HCT116 (cell line): ENCODE results near the gene SUN5. TPM values are rescaled to one million over a fixed set of nuclear protein-coding genes. Genes with fewer than 3 reads are reported as not detected.

Experiments used
- ATAC-seq: fragments of 200-7000 bp; cut with Tn5 transposase; 2 replicates; pipeline ENCODE4 v1.9.1; 2020; ENCODE audit warnings: mild to moderate bottlenecking, moderate library complexity
- BruUV-seq: library from RNA; stranded (reverse); fragments of 400-500 nt; replicated peaks from 2 replicates; lab custom pipeline; 2021; lab: Mats Ljungman, UMichigan
- CTCF ChIA-PET: fragments of 300-600 bp; sonication (Branson Sonifier 250); formaldehyde crosslinking; loops from one replicate; lab custom pipeline; 2021; ENCODE audit warnings: antibody characterized with exemption; lab: Charles Lee
- POLR2A ChIA-PET: fragments of 300-600, 350-600 bp; sonication (Branson Sonifier 250); formaldehyde crosslinking; loops from one replicate; lab custom pipeline; 2021; ENCODE audit warnings: antibody characterized with exemption; lab: Charles Lee
- RAD21 ChIA-PET, 2 experiments: fragments of 300-600 bp; sonication (Branson Sonifier 250); formaldehyde crosslinking; loops; one replicate each; lab custom pipeline; 2023; ENCODE audit warnings: low total read pairs in 2 of 2; ENCODE audit not compliant: uncharacterized antibody in 2 of 2, unreplicated experiment in 2 of 2, low non-redundant PET in 1 of 2; lab: Charles Lee
- DNase-seq: peaks from one replicate; pipeline ENCODE4 v3.0.0-alpha.2; 2010; ENCODE audit warnings: low read depth, low spot score
- H2AFZ ChIP-seq: fragments of 200-600 bp; shearing (Covaris generic), sonication (generic); 2 replicates; pipeline ENCODE4 v1.6.1; 2017; ENCODE audit warnings: low read depth, mixed run types, mixed read lengths, antibody characterized with exemption, low read length; ENCODE audit not compliant: poor library complexity, severe bottlenecking
- H3K27ac ChIP-seq: 2 replicates; pipeline ENCODE4 v1.5.1; 2012; ENCODE audit warnings: low read depth, low read length
- H3K27me3 ChIP-seq: fragments of 200-600 bp; sonication (generic); 2 replicates; pipeline ENCODE4 v1.6.1; 2016; ENCODE audit warnings: mixed run types, low read length, mixed read lengths; ENCODE audit not compliant: insufficient read depth
- H3K36me3 ChIP-seq, 2 experiments: fragments of 200-500 bp in 1 of 2; fragments of 200-600 bp in 1 of 2; sonication (Bioruptor generic) in 1 of 2; sonication (generic) in 1 of 2; 2 replicates each; pipeline versions ENCODE4 v1.5.1 to v1.6.1; 2014 to 2016; ENCODE audit warnings: low read length in 2 of 2, inconsistent platforms in 1 of 2, mixed read lengths in 1 of 2, mixed run types in 1 of 2; ENCODE audit not compliant: insufficient read depth in 2 of 2, control insufficient read depth in 1 of 2
- H3K4me1 ChIP-seq, 2 experiments: fragments of 200-600 bp in 1 of 2; sonication (generic) in 1 of 2; 2 replicates each; pipeline versions ENCODE4 v1.5.1 to v1.6.1; 2012 to 2017; ENCODE audit warnings: low read length in 2 of 2, inconsistent platforms in 1 of 2, mild to moderate bottlenecking in 1 of 2, mixed read lengths in 1 of 2, mixed run types in 1 of 2, moderate library complexity in 1 of 2; ENCODE audit not compliant: insufficient read depth in 2 of 2, control insufficient read depth in 1 of 2
- H3K4me2 ChIP-seq: fragments of 200-600 bp; sonication (generic); 2 replicates; pipeline ENCODE4 v1.6.1; 2017; ENCODE audit warnings: mixed run types, low read length, mixed read lengths
- H3K4me3 ChIP-seq, 2 experiments: fragments of 200-600 bp in 1 of 2; sonication (generic) in 1 of 2; replicated peaks in 1 of 2; 2 replicates each; pipeline ENCODE4 v1.5.1; 2011 to 2016; ENCODE audit warnings: low read length in 2 of 2, control low read depth in 1 of 2, low read depth in 1 of 2, mild to moderate bottlenecking in 1 of 2, mixed read lengths in 1 of 2, mixed run types in 1 of 2
- H3K79me2 ChIP-seq: fragments of 200-600 bp; sonication (generic); 2 replicates; pipeline ENCODE4 v1.6.1; 2017; ENCODE audit warnings: mild to moderate bottlenecking, mixed run types, low read length, moderate library complexity, mixed read lengths; ENCODE audit not compliant: insufficient read depth
- H3K9ac ChIP-seq: fragments of 200-600 bp; sonication (generic); 2 replicates; pipeline ENCODE4 v1.6.1; 2016; ENCODE audit warnings: low read length, mixed read lengths
- H3K9me2 ChIP-seq: fragments of 200-600 bp; sonication (generic), shearing (Covaris generic); 2 replicates; pipeline ENCODE4 v1.6.1; 2017; ENCODE audit warnings: mixed run types, mild to moderate bottlenecking, moderate library complexity; ENCODE audit not compliant: insufficient read depth
- H3K9me3 ChIP-seq, 2 experiments: fragments of 200-500 bp in 1 of 2; fragments of 200-600 bp in 1 of 2; sonication (Bioruptor generic) in 1 of 2; sonication (generic) in 1 of 2; 2 replicates each; pipeline ENCODE4 v1.6.1; 2014 to 2017; ENCODE audit warnings: low read length in 2 of 2, mixed read lengths in 2 of 2, inconsistent platforms in 1 of 2, low read depth in 1 of 2, mild to moderate bottlenecking in 1 of 2, mixed run types in 1 of 2, moderate library complexity in 1 of 2; ENCODE audit not compliant: control insufficient read depth in 1 of 2, insufficient read depth in 1 of 2
- H4K20me1 ChIP-seq: fragments of 200-600 bp; sonication (generic), shearing (Covaris generic); 2 replicates; pipeline ENCODE4 v1.6.1; 2017; ENCODE audit warnings: mixed run types, mild to moderate bottlenecking, moderate library complexity; ENCODE audit not compliant: insufficient read depth
- CBX3 ChIP-seq: IDR thresholded peaks from 2 replicates; pipeline ENCODE4 v1.6.1; 2012; ENCODE audit warnings: low read depth
- CEBPB ChIP-seq: IDR thresholded peaks from 2 replicates; pipeline ENCODE4 v1.6.1; 2012; ENCODE audit warnings: low read depth
- EGR1 ChIP-seq: IDR thresholded peaks from 2 replicates; pipeline ENCODE4 v1.6.1; 2012; ENCODE audit warnings: low read depth
- ELF1 ChIP-seq: IDR thresholded peaks from 2 replicates; pipeline ENCODE4 v1.6.1; 2012; ENCODE audit warnings: low read depth, borderline replicate concordance
- EZH2 ChIP-seq: fragments of 200-600 bp; sonication (generic); IDR thresholded peaks from 2 replicates; pipeline ENCODE4 v1.6.1; 2017; ENCODE audit warnings: antibody characterized with exemption, mixed run types
- YY1 ChIP-seq: IDR thresholded peaks from 2 replicates; pipeline ENCODE4 v1.6.1; 2011; ENCODE audit warnings: low read length, low read depth, moderate library complexity, mild to moderate bottlenecking; ENCODE audit not compliant: insufficient replicate concordance; ENCODE audit errors: extremely low read depth
- ZBTB33 ChIP-seq: IDR thresholded peaks from 2 replicates; pipeline ENCODE4 v1.6.1; 2011; ENCODE audit warnings: mild to moderate bottlenecking, low read length, moderate library complexity; ENCODE audit not compliant: insufficient replicate concordance; ENCODE audit errors: extremely low read depth
- intact Hi-C: fragments of 100-400 bp; cut with micrococcal nuclease; formaldehyde crosslinking; loops from 2 replicates; pipeline ENCODE4 v1.10.0; 2022
- total RNA-seq: library from RNA; stranded (reverse); gene quantifications from one replicate; pipeline ENCODE4 v1.2.1, GENCODE V29; 2021; ENCODE audit not compliant: unreplicated experiment

SUN5 gene
- total RNA-seq, 1 experiment from 2014 or later, result not detected

DNA sequence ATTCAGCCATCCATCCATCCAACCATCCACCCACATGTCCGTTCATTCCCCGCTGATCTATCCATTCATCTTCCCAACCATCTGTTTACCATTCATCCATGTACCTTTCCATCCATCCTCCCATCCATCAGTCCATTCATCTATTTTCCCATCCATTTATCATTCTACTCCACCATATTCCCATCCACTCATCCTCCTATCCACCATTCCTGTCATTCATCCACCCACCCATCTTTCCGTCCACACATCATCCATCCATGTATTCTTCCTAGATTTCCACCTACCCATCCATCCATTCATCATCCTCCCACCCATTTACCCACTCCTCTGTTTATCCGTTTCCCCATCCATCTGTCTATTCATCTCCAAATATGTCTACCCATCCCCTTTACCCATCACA is 34.0 kb upstream of the SUN5 start:
- Histone ChIP-seq H3K27ac (no peak overlapping the region), H3K9me2 (no peaks in the 10 kb centered on the region), H3K9ac (no peak overlapping the region), H3K4me1 (no peaks in the 10 kb centered on the region), H3K4me3 (no peak overlapping the region), H3K27me3 (peaks cover 31% of the 10 kb centered on the region; the same call in 1 of the 2 replicates), H2AFZ (no peak overlapping the region), H3K36me3 (no peaks in the 10 kb centered on the region), H3K4me2 (no peak overlapping the region), H4K20me1 (no peaks in the 10 kb centered on the region), H3K9me3 (no peaks in the 10 kb centered on the region), H3K79me2 (no peaks in the 10 kb centered on the region)
- intact Hi-C loops, result no loop called here
- no peak for DNase-seq
- BruUV-seq, result no TSS peak
- RAD21 ChIA-PET, result no interaction called here
- CTCF ChIA-PET, result no interaction called here
- no peak for ATAC-seq
- POLR2A ChIA-PET, result no interaction called here
- no peak for TF ChIP-seq CEBPB

DNA sequence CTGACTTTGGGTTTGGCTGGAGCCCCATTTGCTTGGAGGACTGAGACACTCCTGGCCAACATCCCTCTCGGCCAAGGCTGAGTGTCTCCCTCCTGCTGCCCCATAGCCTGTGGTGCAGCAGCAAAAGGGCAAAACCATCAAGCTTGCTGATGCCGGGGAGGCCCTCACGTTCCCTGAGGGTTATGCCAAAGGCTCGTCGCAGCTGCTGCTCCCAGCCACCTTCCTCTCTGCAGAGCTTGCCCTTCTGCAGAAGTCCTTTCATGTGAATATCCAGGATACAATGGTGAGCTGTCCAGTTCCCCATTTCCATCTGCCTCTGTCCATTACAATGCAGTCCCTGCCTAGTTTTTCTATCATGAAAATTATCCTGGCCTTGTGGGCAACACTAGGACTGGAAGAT is 33.2 kb upstream of the SUN5 start:
- Histone ChIP-seq H3K9me2 (no peaks in the 10 kb centered on the region), H3K36me3 (no peaks in the 10 kb centered on the region), H3K4me3 (no peak overlapping the region), H3K27ac (no peak overlapping the region), H3K9ac (no peak overlapping the region), H3K9me3 (no peaks in the 10 kb centered on the region), H3K27me3 (peaks cover 35% of the 10 kb centered on the region; the same call in 1 of the 2 replicates), H3K4me2 (no peak overlapping the region), H3K79me2 (no peaks in the 10 kb centered on the region), H2AFZ (no peak overlapping the region), H4K20me1 (no peaks in the 10 kb centered on the region), H3K4me1 (no peaks in the 10 kb centered on the region)
- ChIA-PET CTCF (no interaction called here), POLR2A (no interaction called here), RAD21 (no interaction called here)
- intact Hi-C loops, result no loop called here
- no TSS peak for BruUV-seq
- no peak for TF ChIP-seq CBX3
- TF ChIP-seq ZBTB33, result no peak
- no peak for TF ChIP-seq ELF1
- TF ChIP-seq YY1, result no peak
- TF ChIP-seq EZH2, result no peak
- TF ChIP-seq EGR1, result no peak
- DNase-seq (no peak), ATAC-seq (no peak)
